H9 (cell line): ENCODE measurements around the gene ST13. TPM values are rescaled to one million over a fixed set of nuclear protein-coding genes. Genes with fewer than 3 reads are reported as not detected.
A peak's percentile ranks its signal among the peaks of the same experiment; 100 is the strongest.
"Not testable (repeated sequence)": the region's sequence is repeated elsewhere in the genome, so short reads cannot be mapped to it uniquely, and the experiment has no call there.

Experiments
- DNase-seq: peaks from one replicate; pipeline ENCODE4 v3.0.0-alpha.2; 2017
- H2AFZ ChIP-seq: one replicate; pipeline ENCODE4 v1.6.1; 2013; ENCODE audit warnings: mild to moderate bottlenecking, low read length, control low read depth, moderate library complexity
- H2AK5ac ChIP-seq: 2 replicates; pipeline ENCODE4 v1.6.1; 2013; ENCODE audit warnings: low read length, control low read depth, mixed read lengths; ENCODE audit not compliant: insufficient read length
- H2BK120ac ChIP-seq: one replicate; pipeline ENCODE4 v1.6.1; 2013; ENCODE audit warnings: low read depth, mild to moderate bottlenecking, low read length, control low read depth, inconsistent platforms; ENCODE audit not compliant: poor library complexity, severe bottlenecking
- H2BK12ac ChIP-seq: 2 replicates; pipeline ENCODE4 v1.6.1; 2013; ENCODE audit warnings: low read length, control low read depth, mixed read lengths, low read depth; ENCODE audit not compliant: insufficient read length
- H2BK15ac ChIP-seq: 2 replicates; pipeline ENCODE4 v1.6.1; 2013; ENCODE audit warnings: low read depth, low read length, control low read depth
- H2BK20ac ChIP-seq: one replicate; pipeline ENCODE4 v1.6.1; 2013; ENCODE audit warnings: low read depth, mild to moderate bottlenecking, low read length, control low read depth, inconsistent platforms; ENCODE audit not compliant: poor library complexity, severe bottlenecking
- H2BK5ac ChIP-seq: 2 replicates; pipeline ENCODE4 v1.6.1; 2013; ENCODE audit warnings: low read length, control low read depth, mixed read lengths; ENCODE audit not compliant: insufficient read length
- H3K14ac ChIP-seq: 2 replicates; pipeline ENCODE4 v1.6.1; 2013; ENCODE audit warnings: low read length, control low read depth; ENCODE audit not compliant: insufficient read depth
- H3K18ac ChIP-seq: 2 replicates; pipeline ENCODE4 v1.6.1; 2013; ENCODE audit warnings: low read depth, mild to moderate bottlenecking, mixed read lengths, low read length, control low read depth; ENCODE audit not compliant: insufficient read length
- H3K23ac ChIP-seq: 2 replicates; pipeline ENCODE4 v1.6.1; 2013; ENCODE audit warnings: low read length, control low read depth, mixed read lengths, low read depth; ENCODE audit not compliant: insufficient read length
- H3K23me2 ChIP-seq: 2 replicates; pipeline ENCODE4 v1.6.1; 2013; ENCODE audit warnings: low read depth, mild to moderate bottlenecking, mixed read lengths, low read length, control low read depth; ENCODE audit not compliant: insufficient read length, poor library complexity, severe bottlenecking
- H3K27ac ChIP-seq: 2 replicates; pipeline ENCODE4 v1.5.1; 2013; ENCODE audit warnings: low read length, control low read depth, mixed read lengths, low read depth; ENCODE audit not compliant: insufficient read length
- H3K27me3 ChIP-seq: 2 replicates; pipeline ENCODE4 v1.6.1; 2013; ENCODE audit warnings: low read length, control low read depth, inconsistent platforms; ENCODE audit not compliant: insufficient read depth
- H3K4ac ChIP-seq: 2 replicates; pipeline ENCODE4 v1.6.1; 2013; ENCODE audit warnings: low read depth, mild to moderate bottlenecking, control low read depth, inconsistent platforms, low read length, moderate library complexity
- H3K4me1 ChIP-seq: 2 replicates; pipeline ENCODE4 v1.6.1; 2013; ENCODE audit warnings: low read length, control low read depth, inconsistent platforms; ENCODE audit not compliant: insufficient read depth
- H3K4me2 ChIP-seq: 2 replicates; pipeline ENCODE4 v1.6.1; 2013; ENCODE audit warnings: low read length, control low read depth, mixed read lengths; ENCODE audit not compliant: insufficient read length, insufficient read depth
- H3K56ac ChIP-seq: 2 replicates; pipeline ENCODE4 v1.6.1; 2013; ENCODE audit warnings: low read depth, mild to moderate bottlenecking, mixed read lengths, low read length, control low read depth; ENCODE audit not compliant: insufficient read length
- H3K79me1 ChIP-seq: 2 replicates; pipeline ENCODE4 v1.6.1; 2013; ENCODE audit warnings: low read depth, mild to moderate bottlenecking, moderate library complexity, low read length, control low read depth, inconsistent platforms; ENCODE audit not compliant: insufficient read depth, poor library complexity, severe bottlenecking
- H3K79me2 ChIP-seq: 2 replicates; pipeline ENCODE4 v1.6.1; 2013; ENCODE audit warnings: low read length, control low read depth, inconsistent platforms; ENCODE audit not compliant: insufficient read depth
- H3K9ac ChIP-seq: 2 replicates; pipeline ENCODE4 v1.6.1; 2013; ENCODE audit warnings: low read length, control low read depth, mixed read lengths; ENCODE audit not compliant: insufficient read length; ENCODE audit errors: extremely low read depth
- H3K9me3 ChIP-seq: one replicate; pipeline ENCODE4 v1.6.1; 2013; ENCODE audit warnings: low read depth, low read length, inconsistent platforms; ENCODE audit not compliant: control insufficient read depth
- H3T11ph ChIP-seq: one replicate; pipeline ENCODE4 v1.6.1; 2013; ENCODE audit warnings: mild to moderate bottlenecking, low read length, control low read depth, inconsistent platforms
- H4K20me1 ChIP-seq: one replicate; pipeline ENCODE4 v1.6.1; 2013; ENCODE audit not compliant: control insufficient read depth, insufficient read length, insufficient read depth
- H4K5ac ChIP-seq: 2 replicates; pipeline ENCODE4 v1.6.1; 2013; ENCODE audit warnings: low read depth, mild to moderate bottlenecking, mixed read lengths, low read length, control low read depth; ENCODE audit not compliant: insufficient read length
- H4K8ac ChIP-seq: replicated peaks from 2 replicates; pipeline ENCODE4 v1.6.1; 2013; ENCODE audit warnings: low read length, control low read depth, mixed read lengths, low read depth; ENCODE audit not compliant: insufficient read length
- H4K91ac ChIP-seq: 2 replicates; pipeline ENCODE4 v1.6.1; 2013; ENCODE audit warnings: low read depth, mild to moderate bottlenecking, moderate library complexity, mixed read lengths, low read length, control low read depth; ENCODE audit not compliant: insufficient read length
- H3K27ac Mint-ChIP-seq, 3 experiments: 2 replicates in 2 of 3; 3 replicates in 1 of 3; pipeline ENCODE4 v1.8.0; 2020 to 2021; ENCODE audit warnings: mixed read lengths in 3 of 3, mild to moderate bottlenecking in 1 of 3, moderate library complexity in 1 of 3
- H3K27me3 Mint-ChIP-seq: 2 replicates; pipeline ENCODE4 v1.8.0; 2021; ENCODE audit warnings: low read depth, mild to moderate bottlenecking, moderate library complexity, mixed read lengths
- H3K36me3 Mint-ChIP-seq, 3 experiments: 2 replicates in 2 of 3; 3 replicates in 1 of 3; pipeline ENCODE4 v1.8.0; 2020 to 2021; ENCODE audit warnings: low read depth in 3 of 3, mixed read lengths in 3 of 3; ENCODE audit not compliant: insufficient read depth in 1 of 3
- H3K4me1 Mint-ChIP-seq, 2 experiments: 2 replicates each; pipeline ENCODE4 v1.8.0; 2020; ENCODE audit warnings: mixed read lengths in 2 of 2
- H3K4me3 Mint-ChIP-seq, 2 experiments: 2 replicates in 1 of 2; 3 replicates in 1 of 2; pipeline ENCODE4 v1.8.0; 2020 to 2021; ENCODE audit warnings: mild to moderate bottlenecking in 2 of 2, mixed read lengths in 2 of 2, moderate library complexity in 1 of 2
- H3K9me3 Mint-ChIP-seq, 2 experiments: 2 replicates in 1 of 2; 3 replicates in 1 of 2; pipeline ENCODE4 v1.8.0; 2020; ENCODE audit warnings: mild to moderate bottlenecking in 2 of 2, mixed read lengths in 2 of 2, moderate library complexity in 1 of 2
- CTCF ChIP-seq: fragments of 200-600 bp; sonication (generic); conservative IDR thresholded peaks from 3 replicates; pipeline ENCODE4 v1.8.0; 2021; ENCODE audit warnings: antibody characterized with exemption, mild to moderate bottlenecking
- whole genome bisulfite sequencing: extraction: QIAGEN DNeasy Blood & Tissue Kit; methylation state at CpG from one replicate; pipeline ENCODE4 v1.1.7; 2013; ENCODE audit warnings: missing lambda C conversion rate, low lambda C conversion rate, mixed read lengths; ENCODE audit not compliant: insufficient read length; ENCODE audit errors: extremely low coverage; 5-methylcytosine and 5-hydroxymethylcytosine counted together
- total RNA-seq: library from RNA; stranded (reverse); gene quantifications from 2 replicates; pipeline ENCODE4 v1.2.1, GENCODE V29; 2021

The ST13 gene
- total RNA-seq, 1 experiment from 2014 or later = 353 TPM

GRCh38 chr22:40874016-40874415, 17.6 kb upstream of the ST13 start:
- H3K9me3 Mint-ChIP-seq = no peaks in the 10 kb centered on the region
- H4K91ac ChIP-seq = no peak overlapping the region
- H4K8ac ChIP-seq = no peak overlapping the region
- no peak overlapping the region for H3K27ac Mint-ChIP-seq
- H3K4me1 ChIP-seq = no peaks in the 10 kb centered on the region
- no peak overlapping the region for H3K9ac ChIP-seq
- H3K27me3 Mint-ChIP-seq = no peaks in the 10 kb centered on the region
- no peaks in the 10 kb centered on the region for H3K79me2 ChIP-seq
- H3K56ac ChIP-seq = no peak overlapping the region
- no peak overlapping the region for H4K5ac ChIP-seq
- no peak overlapping the region for H3K4ac ChIP-seq
- no peak overlapping the region for H2AK5ac ChIP-seq
- peaks cover 2 to 9% (median 5%) of the 10 kb centered on the region in 3 experiments; a peak in 5 of 7 replicates for H3K36me3 Mint-ChIP-seq
- no peak overlapping the region for H2AFZ ChIP-seq
- no peak for TF ChIP-seq CTCF
- no CpG with 5 or more reads among the region's 3 CpGs for WGBS
- no peak overlapping the region for H3K27ac ChIP-seq
- H3K18ac ChIP-seq = no peak overlapping the region
- H2BK12ac ChIP-seq = no peak overlapping the region
- no peak overlapping the region for H3K4me2 ChIP-seq
- H3K23me2 ChIP-seq = no peaks in the 10 kb centered on the region
- H2BK20ac ChIP-seq = no peak overlapping the region
- H2BK5ac ChIP-seq = no peak overlapping the region
- no peaks in the 10 kb centered on the region for H3K27me3 ChIP-seq
- no peak overlapping the region for H3K23ac ChIP-seq
- H2BK120ac ChIP-seq = no peak overlapping the region
- H3T11ph ChIP-seq = no peak overlapping the region
- H3K4me1 Mint-ChIP-seq = no peaks in the 10 kb centered on the region
- no peaks in the 10 kb centered on the region for H3K9me3 ChIP-seq
- DNase-seq = no peak
- H3K14ac ChIP-seq = no peak overlapping the region
- no peak overlapping the region for H2BK15ac ChIP-seq
- no peaks in the 10 kb centered on the region for H3K79me1 ChIP-seq
- H3K4me3 Mint-ChIP-seq = no peak overlapping the region
- H4K20me1 ChIP-seq = no peaks in the 10 kb centered on the region

- not testable (repeated sequence) for H3K56ac ChIP-seq, H4K91ac ChIP-seq, H3T11ph ChIP-seq, H4K5ac ChIP-seq, H2BK20ac ChIP-seq, H3K9me3 ChIP-seq, H2BK5ac ChIP-seq, H3K4me1 Mint-ChIP-seq, H2AK5ac ChIP-seq, DNase-seq, H3K4me1 ChIP-seq, H2BK120ac ChIP-seq, H4K8ac ChIP-seq, H3K4ac ChIP-seq, H3K9ac ChIP-seq, H3K27me3 Mint-ChIP-seq, H3K4me2 ChIP-seq, H3K79me1 ChIP-seq, H2BK15ac ChIP-seq, H3K27me3 ChIP-seq, H2AFZ ChIP-seq, H3K4me3 Mint-ChIP-seq, H3K23ac ChIP-seq, H2BK12ac ChIP-seq, H3K36me3 Mint-ChIP-seq, H3K14ac ChIP-seq, H3K23me2 ChIP-seq, H4K20me1 ChIP-seq, H3K27ac ChIP-seq, H3K9me3 Mint-ChIP-seq, H3K18ac ChIP-seq, H3K79me2 ChIP-seq
- peak overlapping the region in 1 of 3 experiments; percentile 12; a peak in 1 of 7 replicates for H3K27ac Mint-ChIP-seq
- no CpG with 5 or more reads among the region's 6 CpGs for WGBS
Observed at GRCh38 chr22:40868379-40868778, 11.9 kb upstream of the ST13 start.
